ENCODE results near the gene CCRL2. TPM values are rescaled to one million over a fixed set of nuclear protein-coding genes. Genes with fewer than 3 reads are reported as not detected.
"Not testable (repeated sequence)": the region's sequence is repeated elsewhere in the genome, so short reads cannot be mapped to it uniquely, and the experiment has no call there.

CCRL2 gene
- total RNA-seq, 1 experiment from 2014 or later, result not detected

- H4K8ac ChIP-seq (replicated peaks; ENCODE audit: insufficient read length, low read depth, low read length), result no peak overlapping the region
- H3K9me3 Mint-ChIP-seq, result no peaks in the 10 kb centered on the region
- no peak for DNase-seq
- no peak overlapping the region for H3K9ac ChIP-seq (ENCODE audit: extremely low read depth, insufficient read length, low read length)
- H3K4me1 Mint-ChIP-seq, result peaks cover 14 to 16% of the 10 kb centered on the region in 2 experiments
- H3K27me3 Mint-ChIP-seq (ENCODE audit: low read depth), result no peaks in the 10 kb centered on the region
- H3K23ac ChIP-seq (ENCODE audit: insufficient read length, low read depth, low read length), result no peak overlapping the region
- H2AFZ ChIP-seq (ENCODE audit: low read length), result no peak overlapping the region
- H4K5ac ChIP-seq (ENCODE audit: insufficient read length, low read depth, low read length), result no peak overlapping the region
- no peak overlapping the region for H3K27ac ChIP-seq (ENCODE audit: insufficient read length, low read depth, low read length)
- no peak overlapping the region for H3K4me3 Mint-ChIP-seq
- no peaks in the 10 kb centered on the region for H3K27me3 ChIP-seq (ENCODE audit: insufficient read depth, low read length)
- H3K36me3 Mint-ChIP-seq (ENCODE audit: insufficient read depth in 1 of 3, low read depth in 3 of 3), result no peaks in the 10 kb centered on the region
- no peaks in the 10 kb centered on the region for H3K4me1 ChIP-seq (ENCODE audit: insufficient read depth, low read length)
- no peaks in the 10 kb centered on the region for H3K79me2 ChIP-seq (ENCODE audit: insufficient read depth, low read length)
- no peak overlapping the region for H3K4me2 ChIP-seq (ENCODE audit: insufficient read depth, insufficient read length, low read length)
- H2BK120ac ChIP-seq (ENCODE audit: low read depth, low read length, poor library complexity, severe bottlenecking), result no peak overlapping the region
- no peak overlapping the region for H3T11ph ChIP-seq (ENCODE audit: low read length)
- H3K18ac ChIP-seq (ENCODE audit: insufficient read length, low read depth, low read length), result no peak overlapping the region
- H4K91ac ChIP-seq (ENCODE audit: insufficient read length, low read depth, low read length), result no peak overlapping the region
- H2AK5ac ChIP-seq (ENCODE audit: insufficient read length, low read length), result no peak overlapping the region
- no peaks in the 10 kb centered on the region for H3K9me3 ChIP-seq (ENCODE audit: control insufficient read depth, low read depth, low read length)
- H2BK15ac ChIP-seq (ENCODE audit: low read depth, low read length), result no peak overlapping the region
- no peak overlapping the region; the same call in 1 of the 2 replicates for H3K14ac ChIP-seq (ENCODE audit: insufficient read depth, low read length)
- no peak overlapping the region for H2BK20ac ChIP-seq (ENCODE audit: low read depth, low read length, poor library complexity, severe bottlenecking)
- H3K23me2 ChIP-seq (ENCODE audit: insufficient read length, low read depth, low read length, poor library complexity, severe bottlenecking), result no peaks in the 10 kb centered on the region
- no peak overlapping the region for H3K27ac Mint-ChIP-seq
- no peaks in the 10 kb centered on the region for H3K79me1 ChIP-seq (ENCODE audit: insufficient read depth, low read depth, low read length, poor library complexity, severe bottlenecking)
- no peak overlapping the region for H2BK12ac ChIP-seq (ENCODE audit: insufficient read length, low read depth, low read length)
- H3K4ac ChIP-seq (ENCODE audit: low read depth, low read length), result no peak overlapping the region
- no peak overlapping the region for H3K56ac ChIP-seq (ENCODE audit: insufficient read length, low read depth, low read length)
- no CpG with 5 or more reads among the region's 5 CpGs for WGBS (ENCODE audit: extremely low coverage, insufficient read length, low lambda C conversion rate)
- H2BK5ac ChIP-seq (ENCODE audit: insufficient read length, low read length), result no peak overlapping the region
- no peak for TF ChIP-seq CTCF (conservative IDR thresholded peaks at IDR 0.05)
- H4K20me1 ChIP-seq (ENCODE audit: control insufficient read depth, insufficient read depth, insufficient read length), result no peaks in the 10 kb centered on the region
Observed at GRCh38 chr3:46423588-46423987, 16.5 kb downstream of the CCRL2 start.

- not testable (repeated sequence) for H2BK15ac ChIP-seq (ENCODE audit: low read depth, low read length); H4K5ac ChIP-seq (ENCODE audit: insufficient read length, low read depth, low read length); H2BK20ac ChIP-seq (ENCODE audit: low read depth, low read length, poor library complexity, severe bottlenecking); H3K79me2 ChIP-seq (ENCODE audit: insufficient read depth, low read length); H3K9ac ChIP-seq (ENCODE audit: extremely low read depth, insufficient read length, low read length); H3K23me2 ChIP-seq (ENCODE audit: insufficient read length, low read depth, low read length, poor library complexity, severe bottlenecking); H4K8ac ChIP-seq (replicated peaks; ENCODE audit: insufficient read length, low read depth, low read length); H3K23ac ChIP-seq (ENCODE audit: insufficient read length, low read depth, low read length); H3K27me3 ChIP-seq (ENCODE audit: insufficient read depth, low read length); H2AFZ ChIP-seq (ENCODE audit: low read length); H3T11ph ChIP-seq (ENCODE audit: low read length); H4K20me1 ChIP-seq (ENCODE audit: control insufficient read depth, insufficient read depth, insufficient read length); H4K91ac ChIP-seq (ENCODE audit: insufficient read length, low read depth, low read length); H3K79me1 ChIP-seq (ENCODE audit: insufficient read depth, low read depth, low read length, poor library complexity, severe bottlenecking); H2BK120ac ChIP-seq (ENCODE audit: low read depth, low read length, poor library complexity, severe bottlenecking); H3K36me3 Mint-ChIP-seq (ENCODE audit: insufficient read depth in 1 of 3, low read depth in 3 of 3); H3K14ac ChIP-seq (ENCODE audit: insufficient read depth, low read length); H3K4me3 Mint-ChIP-seq; H3K4ac ChIP-seq (ENCODE audit: low read depth, low read length); H3K4me1 ChIP-seq (ENCODE audit: insufficient read depth, low read length); H3K9me3 Mint-ChIP-seq; H3K27ac ChIP-seq (ENCODE audit: insufficient read length, low read depth, low read length); H2BK12ac ChIP-seq (ENCODE audit: insufficient read length, low read depth, low read length); H2AK5ac ChIP-seq (ENCODE audit: insufficient read length, low read length); H3K27me3 Mint-ChIP-seq (ENCODE audit: low read depth); H3K4me2 ChIP-seq (ENCODE audit: insufficient read depth, insufficient read length, low read length); H2BK5ac ChIP-seq (ENCODE audit: insufficient read length, low read length); DNase-seq; H3K18ac ChIP-seq (ENCODE audit: insufficient read length, low read depth, low read length); H3K9me3 ChIP-seq (ENCODE audit: control insufficient read depth, low read depth, low read length); H3K56ac ChIP-seq (ENCODE audit: insufficient read length, low read depth, low read length); H3K27ac Mint-ChIP-seq
- no CpG with 5 or more reads among the region's 4 CpGs for WGBS (ENCODE audit: extremely low coverage, insufficient read length, low lambda C conversion rate)
- H3K4me1 Mint-ChIP-seq, result peaks cover 13% of the 10 kb centered on the region in 2 experiments; a peak in 2 of 4 replicates
Observed at GRCh38 chr3:46426476-46426875, 19.4 kb downstream of the CCRL2 start.

Measured in H9 (cell line).